SU-DHL-6 (cell line): Measurements from ENCODE around the gene CDH13.

Experiments
- EZH2phosphoT487 ChIP-seq: fragments of 200-600 bp; sonication (generic), shearing (Covaris generic); conservative IDR thresholded peaks from 2 replicates; pipeline ENCODE4 v1.6.1; 2018; ENCODE audit warnings: mild to moderate bottlenecking, antibody characterized with exemption, low read length, moderate library complexity, mixed read lengths
- TF ChIP-seq, protein P1 (sequence below): fragments of 200-600 bp; sonication (generic); IDR thresholded peaks from one replicate; pipeline ENCODE4 v1.5.1; 2017; ENCODE audit warnings: antibody characterized with exemption, mild to moderate bottlenecking, low read length, moderate library complexity; ENCODE audit not compliant: insufficient read depth, poor library complexity, severe bottlenecking

- TF ChIP-seq, protein P1, sequence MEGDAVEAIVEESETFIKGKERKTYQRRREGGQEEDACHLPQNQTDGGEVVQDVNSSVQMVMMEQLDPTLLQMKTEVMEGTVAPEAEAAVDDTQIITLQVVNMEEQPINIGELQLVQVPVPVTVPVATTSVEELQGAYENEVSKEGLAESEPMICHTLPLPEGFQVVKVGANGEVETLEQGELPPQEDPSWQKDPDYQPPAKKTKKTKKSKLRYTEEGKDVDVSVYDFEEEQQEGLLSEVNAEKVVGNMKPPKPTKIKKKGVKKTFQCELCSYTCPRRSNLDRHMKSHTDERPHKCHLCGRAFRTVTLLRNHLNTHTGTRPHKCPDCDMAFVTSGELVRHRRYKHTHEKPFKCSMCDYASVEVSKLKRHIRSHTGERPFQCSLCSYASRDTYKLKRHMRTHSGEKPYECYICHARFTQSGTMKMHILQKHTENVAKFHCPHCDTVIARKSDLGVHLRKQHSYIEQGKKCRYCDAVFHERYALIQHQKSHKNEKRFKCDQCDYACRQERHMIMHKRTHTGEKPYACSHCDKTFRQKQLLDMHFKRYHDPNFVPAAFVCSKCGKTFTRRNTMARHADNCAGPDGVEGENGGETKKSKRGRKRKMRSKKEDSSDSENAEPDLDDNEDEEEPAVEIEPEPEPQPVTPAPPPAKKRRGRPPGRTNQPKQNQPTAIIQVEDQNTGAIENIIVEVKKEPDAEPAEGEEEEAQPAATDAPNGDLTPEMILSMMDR, result no peak
- TF ChIP-seq EZH2phosphoT487, result no peak
Observed at GRCh38 chr16:82820855-82821254, 194.1 kb downstream of the CDH13 start.
